Stimulated activated naive CD8-positive, alpha-beta T cell treated with anti-CD3 and anti-CD28 coated beads, Interleukin-15, Interleukin-2, amounts not matched to agents 100 ng/mL and 50 ng/mL, for 24 hours (primary cell): ENCODE results near the gene KRTAP9-1.
"Not testable (repeated sequence)": the region's sequence is repeated elsewhere in the genome, so short reads cannot be mapped to it uniquely, and the experiment has no call there.

Experiments
- H3K27ac Mint-ChIP-seq: one replicate; pipeline ENCODE4 v1.8.0; 2021; ENCODE audit warnings: mild to moderate bottlenecking, mixed read lengths
- H3K27me3 Mint-ChIP-seq: one replicate; pipeline ENCODE4 v1.8.0; 2021; ENCODE audit warnings: mixed read lengths
- H3K36me3 Mint-ChIP-seq: one replicate; pipeline ENCODE4 v1.8.0; 2021; ENCODE audit warnings: low read depth, mixed read lengths
- H3K4me1 Mint-ChIP-seq: one replicate; pipeline ENCODE4 v1.8.0; 2021; ENCODE audit warnings: low read depth, mixed read lengths
- H3K4me3 Mint-ChIP-seq: one replicate; pipeline ENCODE4 v1.8.0; 2021; ENCODE audit warnings: mild to moderate bottlenecking, mixed read lengths
- H3K9me3 Mint-ChIP-seq: one replicate; pipeline ENCODE4 v1.8.0; 2021; ENCODE audit warnings: mixed read lengths

Gene KRTAP9-1

DNA sequence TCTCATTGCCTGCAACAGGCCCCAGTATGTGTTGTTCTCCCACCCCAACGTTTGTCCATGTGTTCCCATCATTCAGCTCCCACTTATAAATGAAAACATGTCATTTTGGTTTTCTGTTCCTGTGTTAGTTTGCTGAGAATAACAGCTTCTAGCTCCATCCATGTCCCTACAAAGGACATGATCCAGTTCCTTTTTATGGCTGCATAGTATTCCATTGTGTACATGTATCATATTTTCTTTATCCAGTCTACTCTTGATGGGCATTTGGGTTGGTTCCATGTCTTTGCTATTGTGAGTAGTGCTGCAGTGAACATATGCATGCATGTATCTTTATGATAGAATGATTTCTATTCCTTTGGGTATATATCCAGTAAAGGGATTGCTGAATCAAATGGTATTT is 26.0 kb downstream of the KRTAP9-1 start:
- H3K9me3 Mint-ChIP-seq = peaks cover 4% of the 10 kb centered on the region
- peaks cover 8% of the 10 kb centered on the region for H3K27me3 Mint-ChIP-seq
- H3K4me1 Mint-ChIP-seq = peaks cover 12% of the 10 kb centered on the region
- H3K4me3 Mint-ChIP-seq = no peak overlapping the region
- H3K27ac Mint-ChIP-seq = no peak overlapping the region
- H3K36me3 Mint-ChIP-seq = peaks cover 3% of the 10 kb centered on the region

DNA sequence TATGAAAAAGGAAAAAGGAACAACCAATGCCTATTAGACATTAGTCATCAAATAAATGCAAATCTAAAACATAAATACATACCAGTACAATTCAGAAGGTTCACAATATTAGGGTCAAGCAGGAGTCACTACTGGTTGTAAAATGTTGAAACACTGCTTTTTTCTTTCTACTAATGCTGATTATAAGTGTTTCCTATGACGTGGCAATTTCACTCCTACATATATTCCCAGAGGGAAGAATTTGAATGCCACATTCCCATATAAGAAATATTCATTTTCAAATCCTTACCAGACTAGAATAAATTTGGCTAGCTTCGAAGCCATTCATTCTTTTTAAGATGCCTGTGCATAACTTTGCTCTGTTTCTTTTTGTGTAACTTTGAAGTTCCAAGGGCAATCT is 34.1 kb downstream of the KRTAP9-1 start:
- peaks cover 4% of the 10 kb centered on the region for H3K9me3 Mint-ChIP-seq
- no peaks in the 10 kb centered on the region for H3K4me1 Mint-ChIP-seq
- H3K27ac Mint-ChIP-seq = no peak overlapping the region
- H3K27me3 Mint-ChIP-seq = peaks cover 4% of the 10 kb centered on the region
- H3K4me3 Mint-ChIP-seq = no peak overlapping the region
- H3K36me3 Mint-ChIP-seq = peaks cover 3% of the 10 kb centered on the region

DNA sequence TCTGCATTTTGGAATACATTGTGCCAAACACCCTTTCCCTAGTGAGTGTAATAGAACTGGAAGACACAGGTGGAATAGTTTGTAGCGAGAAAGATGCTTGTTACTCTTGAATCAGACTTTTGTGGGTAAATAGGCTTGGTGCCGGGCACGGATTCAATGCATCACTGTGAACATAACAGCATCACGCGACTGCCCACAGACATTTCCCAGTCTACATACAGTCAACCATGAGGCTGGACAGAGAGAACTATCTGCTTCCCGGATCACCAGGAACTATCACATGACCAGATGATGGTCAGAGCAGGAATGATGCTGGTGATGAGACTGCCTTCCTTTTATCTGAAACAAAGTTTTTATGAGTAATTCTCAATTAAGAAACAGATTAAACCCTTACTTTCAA is 36.4 kb downstream of the KRTAP9-1 start:
- Mint-ChIP-seq H3K4me1 (no peaks in the 10 kb centered on the region), H3K36me3 (no peaks in the 10 kb centered on the region), H3K27me3 (peaks cover 4% of the 10 kb centered on the region), H3K9me3 (no peaks in the 10 kb centered on the region), H3K27ac (no peak overlapping the region), H3K4me3 (no peak overlapping the region)

DNA sequence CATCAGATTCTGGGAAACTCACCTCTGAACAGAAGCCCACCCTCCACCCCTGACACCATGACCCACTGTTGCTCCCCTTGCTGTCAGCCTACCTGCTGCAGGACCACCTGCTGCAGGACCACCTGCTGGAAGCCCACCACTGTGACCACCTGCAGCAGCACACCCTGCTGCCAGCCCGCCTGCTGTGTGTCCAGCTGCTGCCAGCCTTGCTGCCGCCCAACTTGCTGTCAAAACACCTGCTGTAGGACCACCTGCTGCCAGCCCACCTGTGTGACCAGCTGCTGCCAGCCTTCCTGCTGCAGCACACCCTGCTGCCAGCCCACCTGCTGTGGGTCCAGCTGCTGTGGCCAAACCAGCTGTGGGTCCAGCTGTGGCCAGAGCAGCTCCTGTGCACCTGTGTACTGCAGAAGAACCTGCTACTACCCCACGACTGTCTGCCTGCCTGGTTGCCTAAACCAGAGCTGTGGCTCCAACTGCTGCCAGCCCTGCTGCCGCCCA is 37.0 kb downstream of the KRTAP9-1 start, which contains the start of gene KRTAP9-2:
KRTAP9-2 (plus strand) TSS at position 51 of the 498 bp plus-strand sequence; CDS start at position 58, 7 bp downstream.
- not testable (repeated sequence) for H3K9me3 Mint-ChIP-seq, H3K27me3 Mint-ChIP-seq, H3K27ac Mint-ChIP-seq

DNA sequence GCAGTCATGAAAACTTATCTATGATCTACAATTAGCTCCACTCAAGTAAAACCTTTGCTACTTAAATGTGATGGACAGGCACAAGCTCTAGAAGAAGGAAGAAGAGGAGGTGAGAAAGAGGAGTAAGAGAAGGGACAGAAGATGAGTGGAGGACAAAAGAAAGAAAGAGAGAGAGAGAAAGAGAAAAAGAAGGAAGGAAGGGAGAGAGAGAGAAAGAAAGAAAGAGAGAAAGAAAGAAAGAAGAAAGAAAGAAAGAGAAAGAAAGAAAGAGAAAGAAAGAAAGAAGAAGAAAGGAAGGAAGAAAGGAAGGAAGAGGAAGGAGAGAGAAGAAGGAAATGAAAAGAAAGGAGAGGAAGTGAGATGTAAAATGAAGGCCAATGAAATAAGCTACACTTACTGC is 40.4 kb downstream of the KRTAP9-1 start:
- peaks cover 4% of the 10 kb centered on the region for H3K27me3 Mint-ChIP-seq
- no peak overlapping the region for H3K27ac Mint-ChIP-seq
- H3K9me3 Mint-ChIP-seq = no peaks in the 10 kb centered on the region
- H3K4me1 Mint-ChIP-seq = no peaks in the 10 kb centered on the region
- H3K36me3 Mint-ChIP-seq = no peaks in the 10 kb centered on the region
- no peak overlapping the region for H3K4me3 Mint-ChIP-seq

More for the DNA sequence above, 37.0 kb downstream of the KRTAP9-1 start, which contains the start of gene KRTAP9-2:
- H3K36me3 Mint-ChIP-seq, H3K4me1 Mint-ChIP-seq, H3K4me3 Mint-ChIP-seq: not testable (repeated sequence)

DNA sequence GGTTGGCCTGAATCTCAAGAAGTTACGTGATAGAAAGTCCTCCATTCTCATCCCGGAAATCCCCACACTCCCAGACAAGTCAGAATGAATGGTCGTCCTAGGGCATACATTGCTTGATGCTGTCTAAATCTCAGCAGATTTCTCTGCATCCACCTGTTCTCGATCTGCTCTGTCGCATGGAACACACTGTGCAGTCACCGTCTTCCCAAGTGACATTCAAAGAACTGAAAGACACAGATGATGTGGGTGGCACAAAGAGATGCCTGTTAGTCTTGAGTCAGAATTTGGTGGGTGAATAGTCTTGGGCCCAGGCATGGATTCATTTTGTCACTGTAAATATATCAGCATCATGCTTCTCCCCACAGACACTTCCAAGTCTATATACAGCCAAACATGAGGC is 42.0 kb downstream of the KRTAP9-1 start:
- Mint-ChIP-seq H3K27me3 (peaks cover 4% of the 10 kb centered on the region), H3K27ac (no peak overlapping the region), H3K4me1 (no peaks in the 10 kb centered on the region), H3K36me3 (no peaks in the 10 kb centered on the region), H3K4me3 (no peak overlapping the region), H3K9me3 (no peaks in the 10 kb centered on the region)

DNA sequence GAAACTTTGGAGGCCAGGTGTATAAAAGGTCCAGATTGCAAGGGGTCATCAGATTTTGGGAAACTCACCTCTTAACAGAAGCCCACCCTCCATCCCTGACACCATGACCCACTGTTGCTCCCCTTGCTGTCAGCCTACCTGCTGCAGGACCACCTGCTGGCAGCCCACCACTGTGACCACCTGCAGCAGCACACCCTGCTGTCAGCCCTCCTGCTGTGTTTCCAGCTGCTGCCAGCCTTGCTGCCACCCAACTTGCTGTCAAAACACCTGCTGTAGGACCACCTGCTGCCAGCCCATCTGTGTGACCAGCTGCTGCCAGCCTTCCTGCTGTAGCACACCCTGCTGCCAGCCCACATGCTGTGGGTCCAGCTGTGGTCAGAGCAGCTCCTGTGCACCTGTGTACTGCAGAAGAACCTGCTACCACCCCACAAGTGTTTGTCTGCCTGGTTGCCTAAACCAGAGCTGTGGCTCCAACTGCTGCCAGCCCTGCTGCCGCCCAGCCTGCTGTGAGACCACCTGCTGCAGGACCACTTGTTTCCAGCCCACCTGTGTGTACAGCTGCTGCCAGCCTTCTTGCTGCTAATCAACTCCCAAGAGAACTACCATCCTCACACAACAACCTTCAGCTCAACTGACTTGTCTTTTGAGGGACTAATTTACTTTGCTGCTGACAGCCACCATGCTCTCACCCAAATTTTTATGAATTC is 42.9 kb downstream of the KRTAP9-1 start, which contains the start of gene KRTAP9-3:
KRTAP9-3 (plus strand) TSS at position 51 of the 707 bp plus-strand sequence; CDS start at position 104, 53 bp downstream.
- H3K27ac Mint-ChIP-seq, H3K36me3 Mint-ChIP-seq, H3K4me1 Mint-ChIP-seq, H3K9me3 Mint-ChIP-seq, H3K27me3 Mint-ChIP-seq, H3K4me3 Mint-ChIP-seq: not testable (repeated sequence)

DNA sequence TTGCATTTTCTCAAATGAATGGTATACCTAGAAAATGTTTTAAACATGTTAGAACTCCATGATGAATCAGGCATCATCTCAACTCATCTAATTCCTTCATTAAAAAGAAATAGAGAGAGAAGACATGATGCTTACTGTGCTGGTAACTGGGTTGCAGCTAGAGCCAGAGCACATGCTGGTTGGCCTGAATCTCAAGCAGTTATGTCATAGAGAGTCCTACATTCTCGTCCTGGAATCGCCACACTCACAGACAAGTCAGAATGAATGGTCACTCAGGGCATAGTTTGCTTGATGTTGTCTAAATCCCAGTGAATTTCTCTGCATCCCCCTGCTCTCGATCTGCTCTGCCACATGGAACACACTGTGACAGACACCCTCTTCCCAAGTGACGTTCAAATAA is 47.4 kb downstream of the KRTAP9-1 start:
- H3K36me3 Mint-ChIP-seq, H3K27me3 Mint-ChIP-seq, H3K27ac Mint-ChIP-seq, H3K4me1 Mint-ChIP-seq, H3K4me3 Mint-ChIP-seq, H3K9me3 Mint-ChIP-seq: not testable (repeated sequence)

DNA sequence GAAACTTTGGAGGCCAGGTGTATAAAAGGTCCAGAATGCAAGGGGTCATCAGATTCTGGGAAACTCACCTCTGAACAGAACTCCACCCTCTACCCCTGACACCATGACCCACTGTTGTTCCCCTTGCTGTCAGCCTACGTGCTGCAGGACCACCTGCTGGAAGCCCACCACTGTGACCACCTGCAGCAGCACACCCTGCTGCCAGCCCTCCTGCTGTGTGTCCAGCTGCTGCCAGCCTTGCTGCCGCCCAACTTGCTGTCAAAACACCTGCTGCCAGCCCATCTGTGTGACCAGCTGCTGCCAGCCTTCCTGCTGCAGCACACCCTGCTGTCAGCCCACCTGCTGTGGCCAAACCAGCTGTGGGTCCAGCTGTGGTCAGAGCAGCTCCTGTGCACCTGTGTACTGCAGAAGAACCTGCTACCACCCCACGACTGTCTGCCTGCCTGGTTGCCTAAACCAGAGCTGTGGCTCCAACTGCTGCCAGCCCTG is 48.3 kb downstream of the KRTAP9-1 start, which contains the start of gene KRTAP9-8:
KRTAP9-8 (plus strand) TSS at position 51 of the 489 bp plus-strand sequence; CDS start at position 104, 53 bp downstream.
- not testable (repeated sequence) for H3K27me3 Mint-ChIP-seq

More for the DNA sequence above, 48.3 kb downstream of the KRTAP9-1 start, which contains the start of gene KRTAP9-8:
- not testable (repeated sequence) for H3K27ac Mint-ChIP-seq, H3K36me3 Mint-ChIP-seq, H3K4me3 Mint-ChIP-seq, H3K9me3 Mint-ChIP-seq, H3K4me1 Mint-ChIP-seq
